ENCODE measurements around the gene RALGAPA2.

DNA sequence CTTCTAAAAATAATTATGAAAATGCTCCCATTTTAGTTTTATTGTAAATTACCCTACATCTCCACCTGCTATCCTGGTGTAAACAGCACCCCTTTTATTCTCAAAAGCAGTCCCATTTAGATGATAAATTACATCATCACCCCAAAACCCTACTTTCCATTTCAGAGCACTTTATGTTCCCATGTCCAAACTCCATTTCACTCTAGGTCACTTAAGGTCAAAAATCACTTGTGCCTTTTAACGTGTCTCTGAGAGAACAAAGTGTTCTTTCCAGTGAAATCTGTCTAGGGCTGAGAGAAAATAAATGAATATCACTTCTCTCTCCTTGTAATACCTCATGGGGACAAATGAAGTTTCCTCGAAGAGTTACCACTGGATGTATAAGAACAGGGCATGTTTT, 187.2 kb downstream of the RALGAPA2 start:
- no peak for TF ChIP-seq EZH2phosphoT487 (IDR thresholded peaks at IDR 0.05; ENCODE audit: low read depth)
- TF ChIP-seq, protein P1, sequence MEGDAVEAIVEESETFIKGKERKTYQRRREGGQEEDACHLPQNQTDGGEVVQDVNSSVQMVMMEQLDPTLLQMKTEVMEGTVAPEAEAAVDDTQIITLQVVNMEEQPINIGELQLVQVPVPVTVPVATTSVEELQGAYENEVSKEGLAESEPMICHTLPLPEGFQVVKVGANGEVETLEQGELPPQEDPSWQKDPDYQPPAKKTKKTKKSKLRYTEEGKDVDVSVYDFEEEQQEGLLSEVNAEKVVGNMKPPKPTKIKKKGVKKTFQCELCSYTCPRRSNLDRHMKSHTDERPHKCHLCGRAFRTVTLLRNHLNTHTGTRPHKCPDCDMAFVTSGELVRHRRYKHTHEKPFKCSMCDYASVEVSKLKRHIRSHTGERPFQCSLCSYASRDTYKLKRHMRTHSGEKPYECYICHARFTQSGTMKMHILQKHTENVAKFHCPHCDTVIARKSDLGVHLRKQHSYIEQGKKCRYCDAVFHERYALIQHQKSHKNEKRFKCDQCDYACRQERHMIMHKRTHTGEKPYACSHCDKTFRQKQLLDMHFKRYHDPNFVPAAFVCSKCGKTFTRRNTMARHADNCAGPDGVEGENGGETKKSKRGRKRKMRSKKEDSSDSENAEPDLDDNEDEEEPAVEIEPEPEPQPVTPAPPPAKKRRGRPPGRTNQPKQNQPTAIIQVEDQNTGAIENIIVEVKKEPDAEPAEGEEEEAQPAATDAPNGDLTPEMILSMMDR (IDR thresholded peaks at IDR 0.05; ENCODE audit: low read depth, low read length) = no peak

All from OCI-LY3 (cell line).